ENCODE results near the gene R3HDM1.
"Not testable (repeated sequence)": the region's sequence is repeated elsewhere in the genome, so short reads cannot be mapped to it uniquely, and the experiment has no call there.

The R3HDM1 gene

DNA sequence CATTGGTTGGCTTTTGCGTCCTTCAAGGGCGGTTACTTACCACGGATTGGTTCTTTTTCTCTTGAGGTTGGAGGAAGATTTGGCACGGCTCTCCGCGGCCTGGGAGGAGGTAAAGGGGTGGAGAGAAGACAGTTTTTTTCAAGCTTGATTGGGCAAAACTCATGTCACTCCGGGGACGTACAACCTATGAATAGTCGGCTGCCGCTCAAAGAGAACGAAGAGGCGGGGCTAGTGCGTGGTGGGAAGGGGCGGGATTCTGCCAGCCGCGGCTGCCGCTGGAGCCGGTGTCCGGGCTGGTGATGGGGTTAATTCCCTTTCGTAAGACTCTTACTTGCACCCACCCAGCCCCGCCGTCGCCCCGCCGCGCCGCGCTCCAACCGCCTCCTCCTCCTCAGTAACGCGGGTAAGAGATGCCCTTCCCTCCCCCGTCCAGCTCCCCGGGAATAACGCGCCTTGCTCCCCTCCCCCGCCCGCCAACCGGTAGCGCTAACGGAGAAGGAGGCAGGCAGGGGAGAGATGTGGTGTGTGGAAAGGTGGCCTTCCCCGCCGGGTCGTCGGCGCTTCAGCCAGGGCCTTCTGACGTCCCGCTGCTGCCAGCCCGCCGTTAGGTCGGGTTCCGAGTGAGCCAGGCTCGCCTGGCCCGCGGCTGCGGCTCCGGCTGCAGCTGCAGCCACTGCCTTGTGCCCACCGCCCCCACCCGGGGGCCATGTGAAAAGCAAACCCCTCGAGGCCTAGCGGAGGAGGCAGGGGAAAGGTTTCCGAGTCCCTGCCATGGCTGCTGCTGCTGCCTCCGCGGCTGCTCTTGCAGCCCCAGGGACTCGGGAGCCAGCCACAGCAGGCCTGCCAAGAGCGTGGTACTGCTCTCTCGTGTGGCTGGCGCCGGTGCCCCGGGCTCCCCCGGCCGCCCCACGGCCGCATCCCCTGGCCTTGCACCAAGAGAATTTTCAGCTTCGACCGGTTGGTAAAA, at the start of gene R3HDM1:
TSS of gene R3HDM1 (plus strand) at position 254 of the 967 bp plus-strand sequence. CDS start 73,362 bp downstream, outside the sequence.
- Histone ChIP-seq H3K36me3 (replicated peaks) (no peaks in the 10 kb centered on the region), H3K4me3 (ENCODE audit: low read depth, low read length) (peak within 1 kb of the TSS; percentile 83), H3K27ac (peak within 1 kb of the TSS; percentile 91), H3K27me3 (replicated peaks) (no peaks in the 10 kb centered on the region)
- TF ChIP-seq, protein P1, sequence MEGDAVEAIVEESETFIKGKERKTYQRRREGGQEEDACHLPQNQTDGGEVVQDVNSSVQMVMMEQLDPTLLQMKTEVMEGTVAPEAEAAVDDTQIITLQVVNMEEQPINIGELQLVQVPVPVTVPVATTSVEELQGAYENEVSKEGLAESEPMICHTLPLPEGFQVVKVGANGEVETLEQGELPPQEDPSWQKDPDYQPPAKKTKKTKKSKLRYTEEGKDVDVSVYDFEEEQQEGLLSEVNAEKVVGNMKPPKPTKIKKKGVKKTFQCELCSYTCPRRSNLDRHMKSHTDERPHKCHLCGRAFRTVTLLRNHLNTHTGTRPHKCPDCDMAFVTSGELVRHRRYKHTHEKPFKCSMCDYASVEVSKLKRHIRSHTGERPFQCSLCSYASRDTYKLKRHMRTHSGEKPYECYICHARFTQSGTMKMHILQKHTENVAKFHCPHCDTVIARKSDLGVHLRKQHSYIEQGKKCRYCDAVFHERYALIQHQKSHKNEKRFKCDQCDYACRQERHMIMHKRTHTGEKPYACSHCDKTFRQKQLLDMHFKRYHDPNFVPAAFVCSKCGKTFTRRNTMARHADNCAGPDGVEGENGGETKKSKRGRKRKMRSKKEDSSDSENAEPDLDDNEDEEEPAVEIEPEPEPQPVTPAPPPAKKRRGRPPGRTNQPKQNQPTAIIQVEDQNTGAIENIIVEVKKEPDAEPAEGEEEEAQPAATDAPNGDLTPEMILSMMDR (IDR thresholded peaks at IDR 0.05; ENCODE audit: low read depth, low read length, missing control alignments), result no peak
- DNase-seq, result peak; percentile 100
- in situ Hi-C loops (cut with HindIII; ENCODE audit: low pct_ligation_motif_present, low sequenced_read_pairs), result no loop called here

DNA sequence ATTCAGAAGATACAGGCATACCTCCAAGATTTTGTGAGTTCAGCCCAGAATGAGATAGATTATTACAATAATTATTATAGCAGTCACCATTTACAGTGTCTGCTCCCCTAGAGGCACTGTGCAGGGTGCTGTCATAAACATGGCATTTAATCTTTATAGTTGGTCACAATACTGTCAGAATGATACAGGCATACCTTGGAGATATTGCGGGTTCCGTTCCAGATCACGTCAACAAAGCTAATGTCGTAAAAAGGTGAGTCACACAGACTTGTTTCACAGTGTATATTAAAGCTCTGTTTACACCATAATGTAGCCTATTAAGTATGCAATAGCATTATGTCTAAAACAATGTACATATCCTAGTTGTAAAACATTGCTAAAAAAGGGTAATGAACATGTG, 45.8 kb upstream of the R3HDM1 start:
- TF ChIP-seq, protein P1 (IDR thresholded peaks at IDR 0.05; ENCODE audit: low read depth, low read length, missing control alignments), result no peak
- no peak overlapping the region for H3K4me3 ChIP-seq (ENCODE audit: low read depth, low read length)
- in situ Hi-C loops (cut with HindIII; ENCODE audit: low pct_ligation_motif_present, low sequenced_read_pairs), result no loop called here
- no peaks in the 10 kb centered on the region for H3K27me3 ChIP-seq (replicated peaks)
- no peak for DNase-seq
- H3K27ac ChIP-seq, result no peak overlapping the region
- no peaks in the 10 kb centered on the region for H3K36me3 ChIP-seq (replicated peaks)

DNA sequence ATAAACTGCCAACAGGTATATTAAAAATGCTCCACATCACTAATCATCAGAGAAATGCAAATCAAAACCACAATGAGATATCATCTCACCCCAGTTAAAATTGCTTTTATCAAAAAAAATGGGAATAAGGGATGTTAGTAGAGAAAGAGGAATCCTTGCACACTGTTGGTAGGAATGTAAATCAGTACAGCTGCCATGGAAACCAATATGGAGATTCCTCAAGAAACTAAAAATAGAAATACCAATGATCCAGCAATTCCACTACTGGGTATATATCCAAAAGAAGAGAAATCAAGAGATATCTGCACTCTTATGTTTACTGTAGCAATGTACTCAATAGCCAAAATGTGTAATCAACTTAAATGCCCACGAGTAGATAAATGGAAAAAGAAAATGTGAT, 40.9 kb upstream of the R3HDM1 start:
- Histone ChIP-seq H3K36me3 (replicated peaks) (no peaks in the 10 kb centered on the region), H3K27ac (peak overlapping the region; percentile 29), H3K27me3 (replicated peaks) (no peaks in the 10 kb centered on the region), H3K4me3 (ENCODE audit: low read depth, low read length) (no peak overlapping the region)
- in situ Hi-C loops (cut with HindIII; ENCODE audit: low pct_ligation_motif_present, low sequenced_read_pairs), result no loop called here
- peak; percentile 19 for DNase-seq
- TF ChIP-seq, protein P1 (IDR thresholded peaks at IDR 0.05; ENCODE audit: low read depth, low read length, missing control alignments), result no peak

DNA sequence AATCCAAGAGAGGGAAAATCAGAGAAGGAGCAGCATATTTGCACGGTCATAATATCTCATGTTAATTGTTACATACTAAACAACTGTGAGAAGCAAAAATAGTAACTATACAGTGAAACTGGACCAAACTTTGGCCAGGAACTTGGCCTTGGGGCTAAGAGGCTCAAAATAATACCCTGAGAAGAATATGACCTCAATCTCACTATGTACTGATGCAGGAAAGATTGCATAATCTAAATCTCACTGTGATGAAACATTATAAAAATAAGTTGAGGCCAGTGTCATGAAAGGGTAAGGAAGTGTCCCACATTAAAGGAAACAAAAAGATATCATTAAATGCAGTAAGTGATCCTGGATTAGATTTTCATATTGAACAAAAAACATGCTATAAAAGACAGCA, 36.8 kb upstream of the R3HDM1 start:
- in situ Hi-C loops (cut with HindIII; ENCODE audit: low pct_ligation_motif_present, low sequenced_read_pairs), result no loop called here
- peak; percentile 20 for DNase-seq
- TF ChIP-seq, protein P1 (IDR thresholded peaks at IDR 0.05; ENCODE audit: low read depth, low read length, missing control alignments), result no peak
- Histone ChIP-seq H3K4me3 (ENCODE audit: low read depth, low read length) (no peak overlapping the region), H3K27me3 (replicated peaks) (no peaks in the 10 kb centered on the region), H3K27ac (peak overlapping the region; percentile 62), H3K36me3 (replicated peaks) (no peaks in the 10 kb centered on the region)

DNA sequence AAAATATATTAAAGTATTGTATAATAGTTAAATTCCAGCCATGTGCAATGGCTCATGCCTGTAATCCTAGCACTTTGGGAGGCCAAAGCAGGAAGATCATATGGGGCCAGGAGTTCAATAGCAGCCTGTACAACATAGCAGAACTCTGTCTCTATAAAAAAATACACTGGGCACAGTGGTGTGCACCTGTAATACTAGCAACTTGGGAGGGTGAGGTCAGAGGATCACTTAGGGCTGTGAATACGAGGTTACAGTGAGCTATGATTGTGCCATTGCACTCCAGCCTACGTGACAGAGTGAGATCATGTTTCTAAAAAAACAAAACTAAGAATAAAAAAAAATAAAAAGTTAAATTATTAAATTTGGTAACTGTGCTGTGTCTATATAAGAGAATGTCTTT, 36.4 kb upstream of the R3HDM1 start:
- no peaks in the 10 kb centered on the region for H3K36me3 ChIP-seq (replicated peaks)
- in situ Hi-C loops (cut with HindIII; ENCODE audit: low pct_ligation_motif_present, low sequenced_read_pairs), result no loop called here
- no peak overlapping the region for H3K4me3 ChIP-seq (ENCODE audit: low read depth, low read length)
- H3K27ac ChIP-seq, result peak overlapping the region; percentile 62
- no peaks in the 10 kb centered on the region for H3K27me3 ChIP-seq (replicated peaks)
- TF ChIP-seq, protein P1 (IDR thresholded peaks at IDR 0.05; ENCODE audit: low read depth, low read length, missing control alignments), result no peak
- DNase-seq, result peak; percentile 8

DNA sequence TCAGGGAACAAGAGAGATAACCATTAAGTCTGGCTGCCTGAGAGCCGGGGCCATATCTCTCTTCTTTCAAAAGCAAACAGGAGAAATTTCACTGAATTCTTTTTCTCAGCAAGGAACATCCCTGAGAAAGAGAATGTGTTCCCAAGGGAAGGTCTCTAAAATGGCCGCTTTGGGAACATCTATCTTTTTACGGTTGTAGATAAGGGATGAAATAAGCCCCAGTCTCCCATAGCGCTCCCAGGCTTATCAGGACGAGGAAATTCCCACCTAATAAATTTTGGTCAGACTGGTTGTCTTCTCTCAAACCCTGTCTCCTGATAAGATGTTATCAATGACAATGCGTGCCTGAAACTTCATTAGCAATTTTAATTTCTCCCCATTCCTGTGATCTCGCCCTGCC, 32.7 kb upstream of the R3HDM1 start:
- H3K4me3 ChIP-seq (ENCODE audit: low read depth, low read length); in situ Hi-C loops (cut with HindIII; ENCODE audit: low pct_ligation_motif_present, low sequenced_read_pairs); DNase-seq; H3K36me3 ChIP-seq (replicated peaks); H3K27me3 ChIP-seq (replicated peaks); H3K27ac ChIP-seq: not testable (repeated sequence)

Data from brain microvascular endothelial cell (primary cell).